ENCODE results near the gene TBC1D2.

DNA sequence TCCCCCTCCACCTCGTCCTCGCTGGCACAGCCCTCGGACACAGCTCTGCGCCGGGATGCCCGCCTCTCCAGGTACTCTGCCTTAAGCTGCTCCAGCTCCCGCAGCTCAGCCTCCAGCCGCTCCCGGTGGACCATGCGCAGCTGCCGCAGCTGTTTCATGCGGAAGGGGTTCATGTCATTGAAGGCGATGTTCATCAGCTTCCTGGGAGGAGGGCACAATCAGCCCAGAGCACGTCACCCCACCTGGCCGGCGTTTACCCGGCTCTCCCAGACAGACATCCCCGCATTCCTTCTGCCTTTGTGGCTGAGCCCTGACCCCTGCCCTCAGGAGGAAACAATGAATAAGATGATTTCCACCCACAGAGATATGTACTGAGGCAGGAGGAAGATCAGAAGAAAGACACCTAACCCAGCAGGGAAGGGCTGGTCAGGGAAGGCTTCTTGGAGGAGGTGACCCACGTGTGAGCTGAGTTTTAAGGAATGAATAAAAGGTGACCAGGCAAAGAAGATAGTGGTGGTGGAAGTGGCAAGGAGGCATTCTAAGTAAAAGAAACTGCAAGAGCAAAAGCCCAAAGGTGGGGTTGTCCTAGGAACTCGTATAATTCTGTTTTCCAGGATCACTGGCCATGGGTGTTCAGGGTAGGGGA lies 55.9 kb downstream of the TBC1D2 start:
- no peak for TF ChIP-seq GATA2 (IDR thresholded peaks at IDR 0.05; ENCODE audit: low read depth, low read length)
- no peak for TF ChIP-seq GATA3 (IDR thresholded peaks at IDR 0.05; ENCODE audit: low read depth, low read length)
